ENCODE results near the gene MET. TPM values are rescaled to one million over a fixed set of nuclear protein-coding genes. Genes with fewer than 3 reads are reported as not detected.

MET gene
- total RNA-seq, 1 donor from 2014 or later: 34.2 TPM

- DNase-seq (ENCODE audit: extremely low spot score, unreplicated experiment): no peak
- Mint-ChIP-seq H3K4me1 (ENCODE audit: unreplicated experiment) (no peaks in the 10 kb centered on the region), H3K27ac (no peak overlapping the region), H3K27me3 (no peaks in the 10 kb centered on the region), H3K36me3 (no peaks in the 10 kb centered on the region), H3K9me3 (no peaks in the 10 kb centered on the region), H3K4me3 (no peak overlapping the region)
- TF ChIP-seq, protein P1, sequence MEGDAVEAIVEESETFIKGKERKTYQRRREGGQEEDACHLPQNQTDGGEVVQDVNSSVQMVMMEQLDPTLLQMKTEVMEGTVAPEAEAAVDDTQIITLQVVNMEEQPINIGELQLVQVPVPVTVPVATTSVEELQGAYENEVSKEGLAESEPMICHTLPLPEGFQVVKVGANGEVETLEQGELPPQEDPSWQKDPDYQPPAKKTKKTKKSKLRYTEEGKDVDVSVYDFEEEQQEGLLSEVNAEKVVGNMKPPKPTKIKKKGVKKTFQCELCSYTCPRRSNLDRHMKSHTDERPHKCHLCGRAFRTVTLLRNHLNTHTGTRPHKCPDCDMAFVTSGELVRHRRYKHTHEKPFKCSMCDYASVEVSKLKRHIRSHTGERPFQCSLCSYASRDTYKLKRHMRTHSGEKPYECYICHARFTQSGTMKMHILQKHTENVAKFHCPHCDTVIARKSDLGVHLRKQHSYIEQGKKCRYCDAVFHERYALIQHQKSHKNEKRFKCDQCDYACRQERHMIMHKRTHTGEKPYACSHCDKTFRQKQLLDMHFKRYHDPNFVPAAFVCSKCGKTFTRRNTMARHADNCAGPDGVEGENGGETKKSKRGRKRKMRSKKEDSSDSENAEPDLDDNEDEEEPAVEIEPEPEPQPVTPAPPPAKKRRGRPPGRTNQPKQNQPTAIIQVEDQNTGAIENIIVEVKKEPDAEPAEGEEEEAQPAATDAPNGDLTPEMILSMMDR (conservative IDR thresholded peaks at IDR 0.05): no peak
Measured at GRCh38 chr7:116837586-116837985, 165.6 kb downstream of the MET start.

- Mint-ChIP-seq H3K27ac (no peak overlapping the region), H3K4me3 (no peak overlapping the region), H3K4me1 (ENCODE audit: unreplicated experiment) (no peaks in the 10 kb centered on the region), H3K27me3 (no peaks in the 10 kb centered on the region), H3K9me3 (no peaks in the 10 kb centered on the region), H3K36me3 (no peaks in the 10 kb centered on the region)
- DNase-seq (ENCODE audit: extremely low spot score, unreplicated experiment): no peak
- TF ChIP-seq, protein P1 (conservative IDR thresholded peaks at IDR 0.05): no peak
Measured at GRCh38 chr7:116840256-116840655, 168.3 kb downstream of the MET start.

DNA sequence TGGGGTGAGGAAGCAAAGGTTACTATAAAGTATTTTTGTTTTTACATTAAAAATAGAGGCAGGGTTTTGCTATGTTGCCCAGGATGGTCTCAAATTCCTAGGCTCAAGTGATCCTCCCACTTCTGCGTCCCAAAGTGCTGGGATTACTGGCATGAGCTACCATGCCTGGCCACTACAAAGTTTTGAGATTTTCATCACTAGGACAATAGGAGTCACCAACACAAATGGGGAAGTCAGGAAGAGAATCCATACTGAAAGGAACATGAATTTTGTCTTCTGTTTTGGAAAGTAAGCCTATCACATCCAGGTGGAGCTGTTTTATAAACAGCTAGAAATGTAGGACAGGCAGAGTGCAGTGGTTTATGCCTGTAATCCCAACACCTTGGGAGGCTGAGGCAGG is 170.4 kb downstream of the MET start:
- DNase-seq (ENCODE audit: extremely low spot score, unreplicated experiment): no peak
- Mint-ChIP-seq H3K9me3 (no peaks in the 10 kb centered on the region), H3K27me3 (no peaks in the 10 kb centered on the region), H3K4me3 (no peak overlapping the region), H3K27ac (no peak overlapping the region), H3K36me3 (no peaks in the 10 kb centered on the region), H3K4me1 (ENCODE audit: unreplicated experiment) (no peaks in the 10 kb centered on the region)
- TF ChIP-seq, protein P1 (conservative IDR thresholded peaks at IDR 0.05): no peak

GRCh38 chr7:116843378-116843777 is 171.4 kb downstream of the MET start:
- no peak for DNase-seq (ENCODE audit: extremely low spot score, unreplicated experiment)
- H3K4me1 Mint-ChIP-seq (ENCODE audit: unreplicated experiment): no peaks in the 10 kb centered on the region
- H3K36me3 Mint-ChIP-seq: no peaks in the 10 kb centered on the region
- H3K9me3 Mint-ChIP-seq: no peaks in the 10 kb centered on the region
- TF ChIP-seq, protein P1 (conservative IDR thresholded peaks at IDR 0.05): no peak
- no peak overlapping the region for H3K4me3 Mint-ChIP-seq
- H3K27me3 Mint-ChIP-seq: no peaks in the 10 kb centered on the region
- no peak overlapping the region for H3K27ac Mint-ChIP-seq

Other genes starting within 250 kb of the MET start
- 12.8 and 36.0 TPM in 2 replicates for gene CAV2, start 172.5 kb upstream of the MET start, total RNA-seq (ENCODE audit: low replicate concordance)
- gene CAV1, start 147.2 kb upstream of the MET start, total RNA-seq (ENCODE audit: low replicate concordance): 14.4 and 56.1 TPM in 2 replicates
- gene CAPZA2, start 190.4 kb downstream of the MET start, total RNA-seq (ENCODE audit: low replicate concordance): 167 and 182 TPM in 2 replicates

Measured in type B pancreatic cell (in vitro differentiated cells).